ENCODE data around the gene PVRIG.
"Not testable (repeated sequence)": the region's sequence is repeated elsewhere in the genome, so short reads cannot be mapped to it uniquely, and the experiment has no call there.

The PVRIG gene

DNA sequence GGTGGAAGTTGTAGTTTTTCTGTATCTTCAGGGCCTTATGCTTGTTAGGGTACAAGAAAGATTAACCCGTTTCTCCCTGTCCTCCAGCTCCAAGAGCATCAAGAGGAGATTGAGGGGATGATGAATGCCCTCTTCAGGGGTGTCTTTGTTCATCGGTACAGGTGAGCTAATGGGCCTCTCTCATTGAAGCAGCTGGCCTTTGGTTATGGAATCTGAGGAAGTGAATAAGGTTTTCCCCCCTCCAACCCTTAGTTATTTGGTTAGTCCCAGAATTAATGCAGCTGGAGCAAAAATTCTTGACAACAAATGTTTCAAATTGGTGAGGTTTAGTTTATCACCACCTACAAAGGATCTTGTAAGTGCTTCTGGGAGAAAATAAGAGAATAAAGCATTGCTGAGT lies 24.5 kb upstream of the PVRIG start:
- DNase-seq (ENCODE audit: insufficient read length, low spot score) (no peak), FAIRE-seq (no peak)
- TF ChIP-seq POLR2AphosphoS5 (IDR thresholded peaks at IDR 0.05; ENCODE audit: low read depth, low read length) (no peak), POU2F2 (IDR thresholded peaks at IDR 0.05; ENCODE audit: low read depth, low read length) (no peak), SPI1 (IDR thresholded peaks at IDR 0.05; ENCODE audit: low read depth, low read length) (no peak), TAF1 (IDR thresholded peaks at IDR 0.05; ENCODE audit: low read depth, low read length) (no peak), POLR2A (IDR thresholded peaks at IDR 0.05; ENCODE audit: low read depth, low read length) (no peak), PAX5 (IDR thresholded peaks at IDR 0.05; ENCODE audit: insufficient read depth, low read length, severe bottlenecking) (no peak)

DNA sequence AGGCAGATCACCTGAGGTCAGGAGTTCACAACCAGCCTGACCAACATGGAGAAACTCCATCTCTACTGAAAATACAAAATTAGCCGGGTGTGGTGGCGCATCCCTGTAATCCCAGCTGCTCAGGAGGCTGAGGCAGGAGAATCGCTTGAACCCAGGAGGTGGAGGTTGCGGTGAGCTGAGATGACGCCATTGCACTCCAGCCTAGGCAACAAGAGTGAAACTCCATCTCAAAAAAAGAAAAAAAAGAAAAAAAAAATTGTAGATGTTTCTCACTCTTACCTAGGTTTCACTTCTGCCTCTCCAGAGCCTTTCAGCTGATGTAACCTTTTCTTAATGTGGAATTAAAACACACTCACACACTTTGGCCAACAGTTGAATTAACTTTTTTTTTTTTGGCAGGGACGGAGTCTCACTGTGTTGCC lies 23.8 kb upstream of the PVRIG start:
- TF ChIP-seq SPI1 (IDR thresholded peaks at IDR 0.05; ENCODE audit: low read depth, low read length), result peak; percentile 89
- FAIRE-seq; DNase-seq (ENCODE audit: insufficient read length, low spot score): not testable (repeated sequence)

DNA sequence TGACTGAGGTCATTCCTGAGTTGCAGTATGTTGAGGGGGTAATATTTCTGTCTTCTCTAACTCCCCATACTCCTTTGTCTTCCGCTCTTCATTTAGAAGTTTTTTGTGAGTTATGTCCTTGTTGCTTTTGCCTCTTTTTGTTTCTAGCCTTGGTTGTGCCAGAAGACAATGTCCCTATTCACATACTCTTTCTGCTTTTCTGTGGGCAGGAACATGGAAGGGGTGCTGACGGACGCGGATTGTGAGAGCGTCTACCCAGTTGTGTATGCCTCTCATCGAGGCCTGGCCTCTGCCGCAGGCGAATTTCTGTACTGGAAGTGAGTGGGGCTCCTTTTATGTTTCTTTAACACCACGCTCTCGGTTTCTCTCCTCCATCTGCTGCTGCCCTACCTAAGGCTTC lies 21.5 kb upstream of the PVRIG start:
- TF ChIP-seq TAF1 (IDR thresholded peaks at IDR 0.05; ENCODE audit: low read depth, low read length) (no peak), SPI1 (IDR thresholded peaks at IDR 0.05; ENCODE audit: low read depth, low read length) (no peak), PAX5 (IDR thresholded peaks at IDR 0.05; ENCODE audit: insufficient read depth, low read length, severe bottlenecking) (no peak), POU2F2 (IDR thresholded peaks at IDR 0.05; ENCODE audit: low read depth, low read length) (no peak), POLR2AphosphoS5 (IDR thresholded peaks at IDR 0.05; ENCODE audit: low read depth, low read length) (no peak), POLR2A (IDR thresholded peaks at IDR 0.05; ENCODE audit: low read depth, low read length) (no peak)
- no peak for FAIRE-seq

DNA sequence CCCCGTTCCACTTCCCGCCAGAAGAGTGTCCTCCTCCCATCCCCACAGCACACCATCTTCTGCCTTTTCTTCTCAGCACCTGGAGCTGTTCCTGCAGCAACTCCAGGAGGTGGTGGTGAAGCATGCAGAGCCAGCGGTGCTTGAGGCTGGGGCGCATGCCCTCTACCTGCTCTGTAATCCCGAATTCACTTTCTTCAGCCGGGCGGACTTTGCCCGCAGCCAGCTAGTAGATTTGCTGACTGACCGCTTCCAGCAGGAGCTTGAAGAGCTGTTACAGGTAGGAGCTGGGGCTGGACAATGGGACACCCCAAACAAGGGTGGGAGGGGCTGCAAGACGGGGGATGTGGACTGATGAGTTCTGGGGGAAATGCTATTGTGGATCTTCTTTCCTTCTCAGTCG lies 19.1 kb upstream of the PVRIG start:
- DNase-seq (ENCODE audit: insufficient read length, low spot score) (no peak), FAIRE-seq (no peak)
- TF ChIP-seq TAF1 (IDR thresholded peaks at IDR 0.05; ENCODE audit: low read depth, low read length), result no peak
- no peak for TF ChIP-seq POLR2AphosphoS5 (IDR thresholded peaks at IDR 0.05; ENCODE audit: low read depth, low read length)
- no peak for TF ChIP-seq PAX5 (IDR thresholded peaks at IDR 0.05; ENCODE audit: insufficient read depth, low read length, severe bottlenecking)
- no peak for TF ChIP-seq POU2F2 (IDR thresholded peaks at IDR 0.05; ENCODE audit: low read depth, low read length)
- TF ChIP-seq POLR2A (IDR thresholded peaks at IDR 0.05; ENCODE audit: low read depth, low read length), result no peak
- TF ChIP-seq SPI1 (IDR thresholded peaks at IDR 0.05; ENCODE audit: low read depth, low read length), result no peak

More for the DNA sequence above, 21.5 kb upstream of the PVRIG start:
- no peak for DNase-seq (ENCODE audit: insufficient read length, low spot score)

DNA sequence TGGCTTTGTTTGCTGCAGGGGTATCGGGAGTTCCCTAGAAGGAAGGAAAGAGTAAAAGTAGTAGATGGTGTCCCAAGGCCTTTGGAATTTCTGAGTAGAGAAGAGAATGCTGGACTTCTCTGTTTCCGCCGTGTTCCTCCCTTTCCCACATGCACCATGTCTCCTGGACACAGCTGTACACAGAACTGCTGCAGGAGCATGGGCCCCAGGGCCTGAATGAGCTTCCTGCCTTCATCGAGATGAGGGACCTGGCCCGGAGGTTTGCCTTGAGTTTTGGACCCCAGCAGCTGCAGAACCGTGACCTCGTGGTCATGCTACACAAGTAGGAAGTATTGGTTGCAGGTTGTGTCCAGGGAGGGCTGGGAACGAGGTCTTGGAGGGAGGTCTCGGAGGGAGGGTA lies 15.3 kb upstream of the PVRIG start:
- DNase-seq (ENCODE audit: insufficient read length, low spot score), result no peak
- no peak for TF ChIP-seq POLR2AphosphoS5 (IDR thresholded peaks at IDR 0.05; ENCODE audit: low read depth, low read length)
- TF ChIP-seq POLR2A (IDR thresholded peaks at IDR 0.05; ENCODE audit: low read depth, low read length), result no peak
- TF ChIP-seq POU2F2 (IDR thresholded peaks at IDR 0.05; ENCODE audit: low read depth, low read length), result no peak
- no peak for FAIRE-seq

DNA sequence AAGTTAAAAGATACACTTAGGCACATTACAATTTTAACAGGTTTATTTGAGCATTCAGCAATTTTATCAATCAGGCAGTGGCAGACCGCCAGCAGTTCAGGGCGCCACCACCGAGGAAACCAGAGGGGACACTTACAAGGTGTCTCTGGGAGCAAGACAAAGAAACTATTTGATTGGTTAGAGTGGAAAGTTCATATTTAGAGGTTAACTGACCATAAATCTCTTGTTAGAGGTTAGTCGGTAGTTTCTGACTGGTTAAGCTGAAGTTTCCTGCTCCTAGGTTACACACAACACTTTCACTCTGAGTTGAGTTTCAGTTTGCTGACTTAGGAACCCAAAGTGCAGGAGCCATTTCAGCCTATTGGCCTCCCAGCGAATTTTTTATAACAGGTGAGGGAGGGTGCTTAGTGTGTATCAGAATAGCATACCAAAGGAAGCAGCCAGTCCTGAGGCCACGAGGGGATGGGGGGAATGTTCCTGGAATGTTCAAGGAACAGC lies 10.8 kb upstream of the PVRIG start:
- DNase-seq (ENCODE audit: insufficient read length, low spot score), result peak; percentile 39
- peak; percentile 94 for FAIRE-seq
- TF ChIP-seq PAX5 (IDR thresholded peaks at IDR 0.05; ENCODE audit: insufficient read depth, low read length, severe bottlenecking), result no peak
- TF ChIP-seq SPI1 (IDR thresholded peaks at IDR 0.05; ENCODE audit: low read depth, low read length), result no peak
- no peak for TF ChIP-seq POU2F2 (IDR thresholded peaks at IDR 0.05; ENCODE audit: low read depth, low read length)
- no peak for TF ChIP-seq POLR2AphosphoS5 (IDR thresholded peaks at IDR 0.05; ENCODE audit: low read depth, low read length)
- TF ChIP-seq TAF1 (IDR thresholded peaks at IDR 0.05; ENCODE audit: low read depth, low read length), result no peak
- TF ChIP-seq POLR2A (IDR thresholded peaks at IDR 0.05; ENCODE audit: low read depth, low read length), result no peak; the same call in 1 of the 2 replicates

DNA sequence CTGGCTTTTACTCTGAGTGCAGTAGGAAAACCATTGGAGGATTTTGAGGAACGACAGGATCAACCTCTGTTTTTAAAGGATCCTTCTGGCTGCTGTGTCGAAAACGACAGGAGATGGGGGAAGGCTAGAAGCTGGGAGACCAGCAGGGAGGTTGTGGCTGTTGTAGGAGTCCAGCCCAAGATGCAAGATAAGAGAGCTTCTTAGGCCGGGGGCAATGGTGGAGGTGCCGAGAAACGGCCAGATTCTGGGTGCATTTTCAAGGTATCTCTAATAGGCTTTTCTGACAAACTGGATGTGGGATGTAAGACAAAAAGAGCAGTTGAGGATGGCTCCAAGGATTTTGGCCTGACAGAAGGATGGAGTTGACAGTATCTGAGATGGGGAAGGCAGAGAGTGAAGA lies 10.3 kb upstream of the PVRIG start:
- DNase-seq (ENCODE audit: insufficient read length, low spot score) (no peak), FAIRE-seq (no peak)

DNA sequence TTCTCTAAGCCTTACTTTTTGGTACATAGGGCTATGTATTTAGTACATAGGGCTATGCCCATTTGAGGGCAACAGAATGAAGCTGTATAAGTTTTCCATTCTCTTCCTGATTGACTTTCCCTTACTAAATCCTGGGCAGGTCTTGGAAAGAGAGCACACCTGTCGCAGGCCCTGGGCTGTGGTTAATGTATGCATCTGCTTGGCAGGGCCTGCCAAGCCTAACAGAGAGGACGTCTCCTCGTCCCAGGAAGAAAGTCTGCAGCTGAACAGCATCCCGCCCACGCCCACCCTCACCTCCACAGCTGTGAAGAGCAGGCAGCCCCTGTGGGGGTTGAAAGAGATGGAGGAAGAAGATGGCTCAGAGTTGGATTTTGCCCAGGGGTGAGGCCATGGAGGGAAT lies 8.9 kb upstream of the PVRIG start:
- DNase-seq (ENCODE audit: insufficient read length, low spot score) (no peak), FAIRE-seq (no peak)
- TF ChIP-seq SPI1 (IDR thresholded peaks at IDR 0.05; ENCODE audit: low read depth, low read length), result no peak
- no peak for TF ChIP-seq PAX5 (IDR thresholded peaks at IDR 0.05; ENCODE audit: insufficient read depth, low read length, severe bottlenecking)
- no peak for TF ChIP-seq POLR2A (IDR thresholded peaks at IDR 0.05; ENCODE audit: low read depth, low read length)
- TF ChIP-seq TAF1 (IDR thresholded peaks at IDR 0.05; ENCODE audit: low read depth, low read length), result no peak
- no peak for TF ChIP-seq POU2F2 (IDR thresholded peaks at IDR 0.05; ENCODE audit: low read depth, low read length)
- no peak for TF ChIP-seq POLR2AphosphoS5 (IDR thresholded peaks at IDR 0.05; ENCODE audit: low read depth, low read length)

More for the DNA sequence above, 10.3 kb upstream of the PVRIG start:
- TF ChIP-seq POLR2A (IDR thresholded peaks at IDR 0.05; ENCODE audit: low read depth, low read length) (no peak), SPI1 (IDR thresholded peaks at IDR 0.05; ENCODE audit: low read depth, low read length) (no peak), PAX5 (IDR thresholded peaks at IDR 0.05; ENCODE audit: insufficient read depth, low read length, severe bottlenecking) (no peak), POU2F2 (IDR thresholded peaks at IDR 0.05; ENCODE audit: low read depth, low read length) (no peak), TAF1 (IDR thresholded peaks at IDR 0.05; ENCODE audit: low read depth, low read length) (no peak)

DNA sequence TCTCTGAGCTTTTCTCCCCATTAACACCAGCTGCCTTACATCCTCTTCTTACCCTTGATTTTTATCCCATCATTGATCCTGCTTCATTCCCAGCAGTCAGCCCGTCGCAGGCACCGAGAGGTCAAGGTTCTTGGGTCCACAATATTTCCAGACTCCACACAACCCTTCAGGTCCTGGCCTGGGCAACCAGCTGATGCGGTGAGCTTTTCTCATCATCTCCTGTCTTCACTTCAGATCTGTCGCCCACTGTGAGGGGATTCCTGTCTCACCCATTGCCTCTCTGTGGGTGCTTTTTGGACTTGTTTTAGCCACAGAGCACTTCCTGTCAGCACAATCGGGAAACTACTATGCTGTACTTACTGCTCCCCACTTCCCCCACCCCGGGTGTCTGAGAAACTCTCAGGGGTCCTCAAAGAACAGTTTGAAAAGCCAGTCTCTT lies 8.4 kb upstream of the PVRIG start:
- DNase-seq (ENCODE audit: insufficient read length, low spot score), result no peak
- peak; percentile 84 for FAIRE-seq
- peak; percentile 29; the same call in 1 of the 2 replicates for TF ChIP-seq POLR2A (IDR thresholded peaks at IDR 0.05; ENCODE audit: low read depth, low read length)
- TF ChIP-seq TAF1 (IDR thresholded peaks at IDR 0.05; ENCODE audit: low read depth, low read length), result no peak; the same call in 1 of the 2 replicates
- no peak for TF ChIP-seq PAX5 (IDR thresholded peaks at IDR 0.05; ENCODE audit: insufficient read depth, low read length, severe bottlenecking)
- TF ChIP-seq POU2F2 (IDR thresholded peaks at IDR 0.05; ENCODE audit: low read depth, low read length), result peak; percentile 72
- TF ChIP-seq POLR2AphosphoS5 (IDR thresholded peaks at IDR 0.05; ENCODE audit: low read depth, low read length), result peak; percentile 46; the same call in 1 of the 2 replicates
- TF ChIP-seq SPI1 (IDR thresholded peaks at IDR 0.05; ENCODE audit: low read depth, low read length), result peak; percentile 80

DNA sequence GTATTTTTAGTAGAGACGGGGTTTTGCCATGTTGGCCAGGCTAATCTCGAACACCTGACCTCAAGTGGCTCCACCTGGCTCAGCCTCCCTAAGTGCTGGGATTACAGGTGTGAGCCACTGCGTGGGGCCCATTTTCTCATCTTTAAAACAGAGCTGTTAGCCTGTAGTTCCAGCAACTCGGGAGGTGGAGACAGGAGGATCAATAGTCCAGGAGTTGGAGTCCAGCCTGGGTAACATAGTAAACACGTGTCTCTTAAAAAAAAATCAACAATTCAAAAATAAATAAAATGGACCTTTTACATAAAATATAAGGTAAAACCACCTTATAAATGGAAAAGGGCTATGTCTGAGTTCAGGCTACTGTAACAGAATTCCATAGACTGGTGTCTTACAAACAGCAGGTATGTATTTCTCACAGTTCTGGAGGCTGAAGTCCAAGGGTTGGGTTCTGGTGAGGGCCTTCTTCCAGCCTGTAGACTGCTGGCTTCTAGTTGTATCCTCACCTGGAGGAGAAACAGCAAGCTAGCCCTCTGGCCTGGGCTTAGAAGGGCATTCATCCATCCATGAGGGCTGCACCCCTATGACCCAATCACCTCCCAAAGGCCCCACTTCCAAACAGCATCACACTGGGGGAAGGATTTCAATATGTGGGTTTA lies 7.0 kb upstream of the PVRIG start:
- no peak for FAIRE-seq

More for the DNA sequence above, 7.0 kb upstream of the PVRIG start:
- no peak for DNase-seq (ENCODE audit: insufficient read length, low spot score)
- TF ChIP-seq PAX5 (IDR thresholded peaks at IDR 0.05; ENCODE audit: insufficient read depth, low read length, severe bottlenecking) (no peak), POLR2AphosphoS5 (IDR thresholded peaks at IDR 0.05; ENCODE audit: low read depth, low read length) (no peak), POLR2A (IDR thresholded peaks at IDR 0.05; ENCODE audit: low read depth, low read length) (no peak), TAF1 (IDR thresholded peaks at IDR 0.05; ENCODE audit: low read depth, low read length) (no peak), POU2F2 (IDR thresholded peaks at IDR 0.05; ENCODE audit: low read depth, low read length) (no peak), SPI1 (IDR thresholded peaks at IDR 0.05; ENCODE audit: low read depth, low read length) (no peak)

Data from GM12891 (cell line).